T-helper 1 cell treated with Interleukin-12 subunit alpha and Interleukin-12 subunit beta and Interleukin-4 antibody, amounts not matched to agents 30 ng/mL and 1 ng/mL, for 36 hours (primary cell): ENCODE results near the gene FXYD3. TPM values are rescaled to one million over a fixed set of nuclear protein-coding genes. Genes with fewer than 3 reads are reported as not detected.

Experiments
- intact Hi-C: fragments of 100-400 bp; cut with micrococcal nuclease; formaldehyde crosslinking; loops from one replicate; pipeline ENCODE4 v1.15.1; 2024
- total RNA-seq: library from RNA; stranded (reverse); gene quantifications from 2 replicates; pipeline ENCODE4 v1.2.3, GENCODE V29; 2022

Gene FXYD3
- total RNA-seq, 1 donor from 2014 or later = not detected

- intact Hi-C loops = loop anchor here (1.0 to 2.0 kb wide), 4 partner anchors 15 to 54 kb away; no protein-coding TSS in a partner anchor
These were observed 40.5 kb downstream of the FXYD3 start for GRCh38 chr19:35155981-35156672.

- intact Hi-C loops = no loop called here
These were observed 41.0 kb downstream of the FXYD3 start for GRCh38 chr19:35156673-35157014.

DNA sequence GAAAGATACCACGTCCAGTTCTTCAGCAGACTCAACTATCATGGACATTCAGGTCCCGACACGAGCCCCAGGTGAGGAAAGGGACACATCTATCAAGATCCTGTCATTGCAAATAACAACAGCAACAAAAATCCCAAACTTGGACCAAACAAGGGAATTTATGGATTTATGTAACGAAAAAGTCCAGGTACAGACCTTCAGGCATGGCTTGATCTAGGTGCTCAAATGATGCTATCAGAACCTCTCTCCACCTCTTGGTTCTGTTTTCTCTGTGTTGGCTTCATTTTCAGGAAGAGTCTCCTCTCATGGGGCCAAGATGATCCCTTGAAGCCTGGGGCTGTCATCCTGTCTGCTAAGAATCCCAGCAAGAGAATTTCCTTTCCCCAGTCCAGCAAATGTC lies 41.8 kb downstream of the FXYD3 start:
- intact Hi-C loops = no loop called here

GRCh38 chr19:35159606-35160005 lies 44.0 kb downstream of the FXYD3 start:
- intact Hi-C loops = no loop called here

- intact Hi-C loops = no loop called here
These were observed 45.2 kb downstream of the FXYD3 start for GRCh38 chr19:35160629-35161433.

- intact Hi-C loops = no loop called here
These were observed 45.8 kb downstream of the FXYD3 start for GRCh38 chr19:35161434-35161743.

DNA sequence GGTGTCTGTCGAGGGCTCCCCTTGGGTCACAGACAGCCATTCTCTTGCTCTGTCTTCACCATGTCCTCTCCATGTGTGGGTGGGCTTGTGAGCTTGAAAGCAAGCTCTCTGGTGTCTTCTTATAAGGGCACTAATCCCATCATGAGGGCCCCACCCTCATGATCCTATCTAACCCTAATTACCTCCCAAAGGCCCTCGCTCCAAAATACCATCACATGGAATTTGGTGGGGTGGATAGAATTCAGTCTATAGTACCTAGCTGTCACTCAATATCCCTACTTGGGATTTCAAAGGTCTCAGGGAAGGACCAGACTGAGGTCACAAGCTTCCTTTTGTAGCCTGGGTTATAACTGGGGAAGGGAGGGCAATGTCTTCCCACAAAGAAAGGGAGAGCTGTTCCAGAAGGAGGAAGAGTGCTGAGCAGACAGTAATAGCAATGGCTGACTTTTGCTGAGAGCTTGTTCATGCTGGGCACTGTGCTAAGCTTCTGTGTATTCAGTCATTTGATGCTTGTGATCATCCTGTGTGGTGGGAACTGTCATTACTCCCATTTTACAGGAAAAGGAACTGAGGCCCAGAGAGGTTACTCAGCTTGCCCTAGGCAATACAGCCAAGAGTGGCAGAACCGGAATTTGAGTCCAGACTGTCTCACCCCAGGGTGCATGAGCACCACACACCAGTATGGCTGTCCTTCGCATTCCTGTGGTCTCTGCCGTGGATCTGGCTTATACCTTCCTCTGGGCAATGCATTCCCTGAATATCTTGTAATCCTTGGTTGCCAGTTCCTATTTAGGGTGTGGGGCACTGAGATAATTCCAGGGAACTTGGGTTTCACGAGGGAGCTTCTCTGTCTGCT lies 47.1 kb downstream of the FXYD3 start:
- intact Hi-C loops = no loop called here

DNA sequence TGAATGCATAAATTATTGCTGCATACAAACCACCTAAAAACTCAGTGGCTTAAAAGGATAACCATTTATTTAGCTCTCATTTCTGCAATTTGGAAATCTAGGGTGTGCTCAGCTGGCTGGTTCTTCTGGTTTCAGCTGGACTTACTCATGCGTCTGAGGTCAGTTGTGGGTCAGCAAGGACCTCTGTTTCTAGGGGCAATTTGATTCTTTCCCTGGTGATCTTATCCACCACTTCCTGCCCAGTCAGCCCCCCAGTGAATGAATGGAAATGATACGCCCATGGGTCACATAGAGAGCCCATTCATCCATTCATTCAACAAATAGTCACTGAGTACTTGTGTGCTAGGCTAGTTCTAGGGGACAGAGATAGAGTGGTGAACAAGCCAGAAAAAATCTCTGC lies 48.8 kb downstream of the FXYD3 start:
- intact Hi-C loops = no loop called here

DNA sequence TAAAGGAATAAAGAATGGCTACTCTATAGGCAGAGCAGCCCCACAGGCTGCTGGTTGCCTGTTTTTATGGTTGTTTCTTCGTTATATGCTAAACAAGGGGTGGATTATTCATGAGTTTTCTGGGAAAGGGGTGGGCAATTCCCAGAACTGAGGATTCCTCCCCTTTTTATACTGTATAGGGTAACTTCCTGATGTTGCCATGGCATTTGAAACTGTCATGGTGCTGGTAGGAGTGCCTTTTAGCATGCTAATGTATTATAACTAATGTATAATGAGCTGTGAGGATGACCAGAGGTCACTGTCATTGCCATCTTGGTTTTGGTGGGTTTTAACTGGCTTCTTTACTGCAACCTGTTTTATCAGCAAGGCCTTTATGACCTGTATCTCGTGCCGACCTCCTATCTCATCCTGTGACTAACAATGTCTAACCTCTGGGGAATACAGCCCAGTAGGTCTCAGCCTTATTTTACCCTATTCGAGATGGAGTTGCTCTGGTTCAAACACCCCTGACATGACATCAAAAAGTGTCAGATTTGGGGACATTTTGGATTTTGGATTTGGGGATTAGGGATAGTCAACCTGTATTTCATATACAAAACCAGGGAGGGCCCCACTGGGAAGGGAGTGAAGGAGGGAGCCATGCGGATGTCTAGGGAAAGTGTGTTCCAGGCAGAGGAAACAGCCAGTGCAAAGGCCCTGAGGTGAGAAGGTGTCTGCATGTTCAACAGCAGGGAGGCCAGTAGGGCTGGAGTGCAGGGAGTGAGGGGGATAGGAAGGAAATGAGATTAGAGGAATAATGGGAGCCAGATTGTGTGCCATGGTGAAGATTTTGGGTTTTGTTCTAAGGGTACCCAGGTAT lies 49.8 kb downstream of the FXYD3 start:
- intact Hi-C loops = no loop called here

DNA sequence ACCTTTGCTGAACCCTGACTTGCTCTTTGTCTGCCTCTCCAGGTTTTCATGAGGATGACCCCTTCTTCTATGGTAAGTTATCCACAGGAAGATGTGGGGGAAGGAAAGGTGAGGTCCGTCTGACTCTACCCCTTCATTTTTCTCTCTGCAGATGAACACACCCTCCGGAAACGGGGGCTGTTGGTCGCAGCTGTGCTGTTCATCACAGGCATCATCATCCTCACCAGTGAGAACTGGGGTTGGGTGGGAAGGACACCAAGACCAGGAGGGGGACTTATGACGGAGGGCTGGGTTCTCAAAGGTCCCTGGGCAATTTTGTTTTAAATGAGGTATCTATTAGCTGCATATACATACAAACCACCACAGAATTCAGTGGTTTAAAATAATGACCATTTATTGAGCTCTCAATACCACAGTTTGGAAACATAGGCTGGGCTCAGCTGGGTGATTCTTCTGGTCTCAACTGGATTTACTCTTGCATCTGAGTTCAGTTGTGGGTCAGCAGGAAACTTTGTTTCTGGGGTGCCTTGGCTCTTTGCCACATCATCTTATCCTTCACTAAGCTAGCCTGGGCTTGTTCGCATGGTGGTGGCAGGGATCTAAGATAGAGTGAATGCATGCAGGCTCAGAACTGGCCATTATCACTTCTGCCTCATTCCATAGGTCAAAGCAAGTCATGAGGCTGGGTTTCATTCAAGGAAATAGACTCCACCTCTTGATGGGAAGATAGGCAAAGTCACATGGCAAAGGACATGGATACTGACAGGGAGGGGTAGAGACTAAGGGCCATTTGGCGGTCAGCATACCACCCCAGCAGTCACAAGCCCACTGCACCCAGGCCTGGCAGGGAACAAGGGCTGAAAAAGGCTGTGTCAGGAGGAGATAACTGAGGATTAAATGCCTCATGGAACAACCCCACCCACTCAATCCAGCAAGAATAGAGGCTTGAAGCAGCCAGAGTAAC lies 50.8 kb downstream of the FXYD3 start:
- intact Hi-C loops = no loop called here

- intact Hi-C loops = no loop called here
These were observed 51.9 kb downstream of the FXYD3 start for GRCh38 chr19:35167251-35168119.

DNA sequence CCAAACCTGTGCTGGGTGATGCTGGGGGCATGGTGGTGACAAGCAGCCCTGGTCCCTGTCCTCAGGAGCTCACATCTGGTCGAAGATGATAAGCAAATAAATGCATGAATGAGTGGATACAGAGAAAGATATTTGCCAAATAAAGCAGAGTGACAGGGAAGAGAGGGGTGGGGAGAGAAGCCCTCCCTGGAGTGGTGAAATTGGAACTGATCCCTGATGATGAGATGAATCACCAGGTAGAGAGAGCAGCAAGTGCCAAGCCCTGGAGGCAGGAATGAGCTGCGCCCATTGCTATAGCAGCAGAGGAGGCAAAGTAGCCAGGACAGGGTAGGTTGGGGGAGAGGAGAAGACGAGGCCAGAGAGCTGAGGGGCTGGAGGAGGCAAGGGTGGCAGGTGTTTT lies 52.6 kb downstream of the FXYD3 start:
- intact Hi-C loops = no loop called here

- intact Hi-C loops = no loop called here
These were observed 53.8 kb downstream of the FXYD3 start for GRCh38 chr19:35169221-35169995.

DNA sequence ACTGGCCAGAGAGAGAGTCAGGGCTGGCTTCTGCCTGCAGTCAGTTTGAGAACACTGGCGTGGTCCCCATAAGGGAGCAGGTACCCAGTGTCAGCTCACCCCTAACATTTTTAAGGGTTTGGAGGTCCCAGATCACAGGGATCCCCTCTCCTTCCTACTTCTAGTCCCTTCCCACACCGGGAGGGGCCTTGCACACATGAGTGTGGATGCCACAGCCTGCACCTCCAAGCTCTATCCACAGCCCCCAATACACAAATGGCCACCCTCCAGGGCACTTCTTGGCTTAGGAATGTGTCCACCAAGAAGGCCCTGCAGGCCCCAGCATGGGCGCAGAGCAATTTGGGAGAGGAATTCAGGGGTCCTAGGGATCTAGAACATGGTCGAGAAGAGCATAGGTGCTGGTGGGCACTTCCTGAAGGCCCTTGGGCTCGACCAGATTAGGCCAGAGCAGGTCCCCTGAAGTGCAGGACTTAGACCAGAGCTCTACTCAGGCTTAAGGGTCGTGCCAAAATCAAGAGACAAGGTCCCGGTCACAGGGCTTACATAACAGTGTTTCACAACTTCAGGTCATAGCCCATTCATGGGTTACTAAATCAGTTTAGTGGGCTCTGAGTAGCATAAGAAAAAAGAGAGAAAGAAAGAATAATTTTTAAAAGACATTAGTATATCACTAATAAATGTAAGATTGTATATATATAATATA lies 54.9 kb downstream of the FXYD3 start:
- intact Hi-C loops = loop anchor here (5.0 kb wide), 1 partner anchor 37 kb away; no protein-coding TSS in a partner anchor

GRCh38 chr19:35171730-35172129 lies 56.1 kb downstream of the FXYD3 start:
- intact Hi-C loops = loop anchor here (2.0 to 5.0 kb wide), 2 partner anchors 17 to 36 kb away; partner anchors contain the start of gene FXYD5
